GM12878 (cell line): ENCODE data around the gene RASAL2. TPM values are rescaled to one million over a fixed set of nuclear protein-coding genes. Genes with fewer than 3 reads are reported as not detected.
"Not testable (repeated sequence)": the region's sequence is repeated elsewhere in the genome, so short reads cannot be mapped to it uniquely, and the experiment has no call there.

Experiments used
- ATAC-seq: fragments of 200-7000 bp; cut with Tn5 transposase; 3 replicates; pipeline ENCODE4 v1.9.1; 2020; ENCODE audit warnings: mild to moderate bottlenecking, moderate library complexity
- BruUV-seq: library from RNA; stranded (reverse); fragments of 400-500 nt; replicated peaks from 2 replicates; lab custom pipeline; 2021; lab: Mats Ljungman, UMichigan
- CTCF ChIA-PET: fragments of 300-600 bp; sonication (Branson Sonifier 250); formaldehyde crosslinking; extraction: SDS; loops from one replicate; lab custom pipeline; 2021; ENCODE audit warnings: inconsistent platforms; lab: Yijun Ruan, JAX
- POLR2A ChIA-PET: fragments of 350-600 bp; formaldehyde crosslinking; extraction: SDS; loops from one replicate; lab custom pipeline; 2021; ENCODE audit warnings: inconsistent platforms; lab: Charles Lee
- RAD21 ChIA-PET: fragments of 300-600 bp; sonication (Branson Sonifier 250); formaldehyde crosslinking; loops from one replicate; lab custom pipeline; 2023; ENCODE audit warnings: antibody characterized with exemption; ENCODE audit not compliant: unreplicated experiment; lab: Charles Lee
- SMC1A ChIA-PET: fragments of 300-600 bp; sonication (Branson Sonifier 250); formaldehyde crosslinking; loops from one replicate; lab custom pipeline; 2023; ENCODE audit not compliant: unreplicated experiment, uncharacterized antibody; lab: Charles Lee
- DNase-seq: peaks from one replicate; pipeline ENCODE4 v3.0.0-alpha.2; 2011; ENCODE audit warnings: low read depth, low spot score
- FAIRE-seq: peaks from 3 replicates; lab custom pipeline; 2011; peaks lifted over from hg19 to GRCh38; lab: Jason Lieb, UNC
- H2AFZ ChIP-seq: 2 replicates; pipeline ENCODE4 v1.6.0; 2011; ENCODE audit warnings: low read depth, low read length, control low read depth; ENCODE audit not compliant: control insufficient read depth
- H3K27ac ChIP-seq: 2 replicates; pipeline ENCODE4 v1.5.1; 2011; ENCODE audit warnings: control low read depth; ENCODE audit not compliant: control insufficient read depth, insufficient read depth
- H3K27me3 ChIP-seq, 2 experiments: replicated peaks in 1 of 2; 2 replicates each; pipeline versions ENCODE4 v1.6.0 to v1.6.1; 2011; ENCODE audit warnings: low read length in 1 of 2; ENCODE audit not compliant: control insufficient read depth in 2 of 2, insufficient read depth in 2 of 2
- H3K36me3 ChIP-seq, 2 experiments: 2 replicates each; pipeline ENCODE4 v1.5.1; 2011; ENCODE audit warnings: low read length in 1 of 2; ENCODE audit not compliant: control insufficient read depth in 2 of 2, insufficient read depth in 2 of 2
- H3K4me1 ChIP-seq: 2 replicates; pipeline ENCODE4 v1.6.1; 2011; ENCODE audit warnings: mild to moderate bottlenecking, low read length, moderate library complexity, mixed read lengths; ENCODE audit not compliant: control insufficient read depth, insufficient read depth
- H3K4me2 ChIP-seq: 2 replicates; pipeline ENCODE4 v1.6.0; 2011; ENCODE audit warnings: control low read depth; ENCODE audit not compliant: control insufficient read depth, insufficient read depth
- H3K4me3 ChIP-seq: fragments of 200-600 bp; sonication (generic); 2 replicates; pipeline ENCODE4 v1.5.1; 2016
- H3K79me2 ChIP-seq: 2 replicates; pipeline ENCODE4 v1.6.0; 2011; ENCODE audit warnings: low read length; ENCODE audit not compliant: control insufficient read depth, insufficient read depth
- H3K9ac ChIP-seq: 2 replicates; pipeline ENCODE4 v1.8.0; 2011; ENCODE audit warnings: low read length, control low read depth, mixed read lengths; ENCODE audit not compliant: control insufficient read depth, insufficient read depth
- H3K9me3 ChIP-seq: replicated peaks from 3 replicates; pipeline ENCODE4 v1.5.1; 2011; ENCODE audit warnings: mild to moderate bottlenecking, low read length; ENCODE audit not compliant: control insufficient read depth, insufficient read depth
- H4K20me1 ChIP-seq: 2 replicates; pipeline ENCODE4 v1.6.0; 2011; ENCODE audit not compliant: control insufficient read depth, insufficient read depth
- CBFB ChIP-seq: IDR thresholded peaks from 2 replicates; pipeline ENCODE4 v1.6.1; 2016; ENCODE audit warnings: antibody characterized with exemption, low read depth
- CREB1 ChIP-seq: IDR thresholded peaks from 2 replicates; pipeline ENCODE4 v1.6.1; 2012; ENCODE audit warnings: low read depth, mild to moderate bottlenecking, inconsistent platforms
- DPF2 ChIP-seq: fragments of 450-650 bp; IDR thresholded peaks from 2 replicates; pipeline ENCODE4 v1.6.1; 2017; ENCODE audit warnings: mild to moderate bottlenecking
- ESRRA ChIP-seq: IDR thresholded peaks from 2 replicates; pipeline ENCODE4 v1.6.1; 2012; ENCODE audit warnings: mild to moderate bottlenecking, low read length, improper control_type of control experiment
- KLF5 ChIP-seq: fragments of 450-650 bp; IDR thresholded peaks from 2 replicates; pipeline ENCODE4 v1.6.1; 2014; ENCODE audit warnings: mild to moderate bottlenecking; ENCODE audit not compliant: partially characterized antibody
- MEF2A ChIP-seq: IDR thresholded peaks from 2 replicates; pipeline ENCODE4 v1.6.1; 2011; ENCODE audit warnings: low read depth, mild to moderate bottlenecking, low read length, moderate library complexity; ENCODE audit not compliant: insufficient read depth
- MYC ChIP-seq: IDR thresholded peaks from 2 replicates; pipeline ENCODE4 v1.6.1; 2011; ENCODE audit warnings: mild to moderate bottlenecking, low read length, moderate library complexity, inconsistent platforms; ENCODE audit not compliant: insufficient read depth, insufficient replicate concordance, insufficient read length, severe bottlenecking
- NFIC ChIP-seq: IDR thresholded peaks from 2 replicates; pipeline ENCODE4 v1.6.1; 2012; ENCODE audit warnings: low read depth, mild to moderate bottlenecking, inconsistent platforms, low read length, moderate library complexity
- PML ChIP-seq: IDR thresholded peaks from 2 replicates; pipeline ENCODE4 v1.6.1; 2012; ENCODE audit warnings: low read length, inconsistent platforms
- POLR2AphosphoS2 ChIP-seq: IDR thresholded peaks from 2 replicates; pipeline ENCODE4 v1.6.1; 2011; ENCODE audit warnings: low read depth, mild to moderate bottlenecking, low read length, improper control_type of control experiment, moderate library complexity
- SIX5 ChIP-seq: IDR thresholded peaks from 2 replicates; pipeline ENCODE4 v1.6.1; 2011; ENCODE audit warnings: mild to moderate bottlenecking, low read depth, low read length, moderate library complexity; ENCODE audit not compliant: severe bottlenecking
- SRF ChIP-seq, 2 experiments: IDR thresholded peaks; 2 replicates each; pipeline ENCODE4 v1.6.1; 2011; ENCODE audit warnings: low read depth in 2 of 2, low read length in 2 of 2, mild to moderate bottlenecking in 1 of 2, moderate library complexity in 1 of 2
- TARDBP ChIP-seq: IDR thresholded peaks from 2 replicates; pipeline ENCODE4 v1.6.1; 2016; ENCODE audit warnings: borderline replicate concordance
- TCF12 ChIP-seq: IDR thresholded peaks from 2 replicates; pipeline ENCODE4 v1.6.1; 2011; ENCODE audit warnings: low read depth, mild to moderate bottlenecking, low read length
- USF1 ChIP-seq: IDR thresholded peaks from 2 replicates; pipeline ENCODE4 v1.6.1; 2011; ENCODE audit warnings: borderline replicate concordance, low read depth, mild to moderate bottlenecking, moderate library complexity, mixed read lengths, low read length; ENCODE audit not compliant: insufficient read depth; ENCODE audit errors: extremely low read length
- WRNIP1 ChIP-seq: IDR thresholded peaks from 2 replicates; pipeline ENCODE4 v1.6.1; 2011; ENCODE audit warnings: low read depth, low read length, improper control_type of control experiment, borderline replicate concordance
- ZNF217 ChIP-seq: fragments of 450-650 bp; IDR thresholded peaks from 2 replicates; pipeline ENCODE4 v1.6.1; 2017; ENCODE audit warnings: antibody characterized with exemption, mild to moderate bottlenecking
- ZNF622 ChIP-seq: fragments of 450-650 bp; IDR thresholded peaks from 2 replicates; pipeline ENCODE4 v1.6.1; 2017; ENCODE audit warnings: mild to moderate bottlenecking, inconsistent platforms
- WGBS: methylation state at CpG from one replicate; pipeline ENCODE4 v1.1.6; 2016; ENCODE audit warnings: low lambda C conversion rate; ENCODE audit not compliant: insufficient replicate concordance, insufficient coverage; ENCODE audit errors: missing lambda C conversion rate; 5-methylcytosine and 5-hydroxymethylcytosine counted together
- in situ Hi-C: fragments of 300-500 bp; cut with MboI; formaldehyde crosslinking; loops from 9 replicates; pipeline ENCODE4 v1.14.3; 2018; ENCODE audit warnings: mixed read lengths
- intact Hi-C: fragments of 100-400 bp; cut with micrococcal nuclease; formaldehyde crosslinking; loops from one replicate; pipeline ENCODE4 v1.14.2; 2022; ENCODE audit not compliant: unreplicated experiment
- polyA plus RNA-seq, 11 experiments: library from polyadenylated mRNA; depleted of rRNA in 4 of 11; unstranded in 6 of 11; stranded (reverse) in 5 of 11; fragments of >200 nt; fragmentation: Nextera tagmentation in 4 of 11; fragmentation: Illumina TruSeq in 1 of 11; extraction: Ambion mirVana in 4 of 11; extraction: Trizol in 1 of 11; gene quantifications; 1 replicate in 1 of 11; 2 replicates in 10 of 11; pipeline versions ENCODE4 v1.2.1 to v1.2.3, GENCODE V29; 2011 to 2016; ENCODE audit warnings: inconsistent platforms in 2 of 11, missing spikeins in 2 of 11, low read depth in 1 of 11
- total RNA-seq, 4 experiments: library from RNA; depleted of rRNA in 3 of 4; stranded (reverse); fragments of >200 nt in 3 of 4; fragmentation: Illumina TruSeq in 1 of 4; extraction: Trizol in 1 of 4; gene quantifications; 2 replicates each; pipeline versions ENCODE4 v1.2.1 to v1.2.3, GENCODE V29; 2013 to 2021

The RASAL2 gene
- total and polyA plus RNA-seq, 10 of the 15 experiments (the other 5 are each of a cell fraction or from before 2014, with no cell fraction given), result 0.02 to 6.9 (median 0.17) TPM; not detected in 1

GRCh38 chr1:178196631-178197030, 102.7 kb downstream of the RASAL2 start:
- FAIRE-seq (no peak), ATAC-seq (no peak), DNase-seq (no peak)
- ChIA-PET POLR2A (no interaction called here), SMC1A (interaction anchor here (0.8 kb wide), 1 partner anchor 165 kb away, joined by 3 read pairs; no protein-coding TSS in a partner anchor), CTCF (no interaction called here), RAD21 (no interaction called here)
- H2AFZ ChIP-seq, result no peak overlapping the region
- intact Hi-C loops, result no loop called here
- no peak overlapping the region for H3K27ac ChIP-seq
- no peaks in the 10 kb centered on the region for H4K20me1 ChIP-seq
- no peaks in the 10 kb centered on the region for H3K27me3 ChIP-seq
- no peaks in the 10 kb centered on the region for H3K4me1 ChIP-seq
- BruUV-seq, result no TSS peak
- 35% methylated on average over 1 of the region's 1 CpG for WGBS
- H3K9me3 ChIP-seq, result no peaks in the 10 kb centered on the region
- H3K9ac ChIP-seq, result no peak overlapping the region
- H3K4me3 ChIP-seq, result no peak overlapping the region
- in situ Hi-C loops, result loop anchor here (10.0 to 25.0 kb wide), 2 partner anchors 159 to 252 kb away; no protein-coding TSS in a partner anchor
- no peaks in the 10 kb centered on the region for H3K36me3 ChIP-seq
- no peak overlapping the region for H3K4me2 ChIP-seq
- TF ChIP-seq CREB1 (no peak), CBFB (no peak), ZNF217 (no peak), SRF (IDR thresholded peaks at IDR 0.05; ENCODE audit: low read depth in 2 of 2, low read length in 2 of 2) (no peak), MEF2A (no peak), NFIC (no peak), ZNF622 (no peak), SIX5 (no peak), USF1 (no peak), TCF12 (no peak), DPF2 (no peak), ESRRA (no peak), MYC (no peak), POLR2AphosphoS2 (no peak), KLF5 (no peak), TARDBP (no peak), PML (no peak), WRNIP1 (no peak)
- no peaks in the 10 kb centered on the region for H3K79me2 ChIP-seq

- H3K27me3 ChIP-seq, H3K27ac ChIP-seq, in situ Hi-C loops, ATAC-seq, H3K4me3 ChIP-seq, FAIRE-seq, H3K4me2 ChIP-seq, BruUV-seq, intact Hi-C loops, H3K9ac ChIP-seq, POLR2A ChIA-PET, DNase-seq, H2AFZ ChIP-seq, H4K20me1 ChIP-seq, H3K79me2 ChIP-seq, H3K4me1 ChIP-seq, H3K9me3 ChIP-seq, H3K36me3 ChIP-seq: not testable (repeated sequence)
- CTCF ChIA-PET, result interaction anchor here (1.4 to 1.8 kb wide), 2 partner anchors 12 to 15 kb away, joined by 4 read pairs; no protein-coding TSS in a partner anchor
- 20% methylated on average over 4 of the region's 4 CpGs for WGBS
- RAD21 ChIA-PET, result interaction anchor here (0.9 kb wide), 1 partner anchor 257 kb away, joined by 4 read pairs; no protein-coding TSS in a partner anchor
- SMC1A ChIA-PET, result interaction anchor here (0.8 to 2.7 kb wide), 5 partner anchors 9 to 92 kb away, joined by 3 to 11 read pairs (median 4); no protein-coding TSS in a partner anchor
Measured at GRCh38 chr1:178202095-178202494, 108.2 kb downstream of the RASAL2 start.
